Measurements from ENCODE around the gene RFNG.

GRCh38 chr17:82053130-82053529 lies 1.5 kb upstream of the RFNG start:
- TF ChIP-seq CTCF (IDR thresholded peaks at IDR 0.05; ENCODE audit: low read depth, low read length, poor library complexity, severe bottlenecking) (no peak), EZH2phosphoT487 (IDR thresholded peaks at IDR 0.05; ENCODE audit: borderline replicate concordance, low read length) (no peak)
